ENCODE measurements around the gene S100PBP.

Gene S100PBP

GRCh38 chr1:32780628-32781234, 36.7 kb upstream of the S100PBP start:
- H3K36me3 ChIP-seq (ENCODE audit: control insufficient read depth in 1 of 2, insufficient read depth in 2 of 2, low read depth in 1 of 2, low read length in 2 of 2): peaks cover 46 to 83% of the 10 kb centered on the region in 2 experiments
- no peak overlapping the region for H3K9ac ChIP-seq (ENCODE audit: low read length)
- H2BK12ac ChIP-seq (ENCODE audit: low read length in 2 of 2): no peak overlapping the region
- WGBS: 96% methylated on average over 7 of the region's 8 CpGs
- no peak overlapping the region for H3K4ac ChIP-seq (ENCODE audit: low read depth in 1 of 2, low read length in 2 of 2)
- no peak for DNase-seq
- H2AFZ ChIP-seq (ENCODE audit: low read depth, low read length): no peak overlapping the region
- peaks cover 9% of the 10 kb centered on the region for H3K79me1 ChIP-seq (replicated peaks; ENCODE audit: low read length, poor library complexity, severe bottlenecking)
- no peak overlapping the region for H2BK15ac ChIP-seq (ENCODE audit: low read depth, poor library complexity, severe bottlenecking)
- H4K8ac ChIP-seq (ENCODE audit: low read length): no peak overlapping the region
- H3K18ac ChIP-seq (ENCODE audit: low read depth in 1 of 2, low read length in 2 of 2): no peak overlapping the region
- no peaks in the 10 kb centered on the region for H3K9me3 ChIP-seq (ENCODE audit: control insufficient read depth, low read length)
- H2BK120ac ChIP-seq (ENCODE audit: low read depth, low read length): no peak overlapping the region
- no peak overlapping the region for H3K4me3 ChIP-seq (ENCODE audit: insufficient read depth in 1 of 2, low read depth in 1 of 2, low read length in 2 of 2)
- H3K14ac ChIP-seq (ENCODE audit: low read length in 2 of 2): no peak overlapping the region
- H3K23ac ChIP-seq (ENCODE audit: low read length in 2 of 2): no peak overlapping the region
- H3K4me1 ChIP-seq (ENCODE audit: control insufficient read depth, insufficient read depth, low read depth, low read length): peaks cover 4% of the 10 kb centered on the region
- peak overlapping the region; percentile 10 for H3K27ac ChIP-seq (ENCODE audit: low read length, poor library complexity, severe bottlenecking)
- H4K91ac ChIP-seq (ENCODE audit: low read length): no peak overlapping the region
- H3K4me2 ChIP-seq (ENCODE audit: low read length, poor library complexity, severe bottlenecking): no peak overlapping the region
- no peak overlapping the region for H2BK5ac ChIP-seq (ENCODE audit: low read depth, low read length, poor library complexity, severe bottlenecking)
- no peak overlapping the region for H2AK5ac ChIP-seq (ENCODE audit: low read length, severe bottlenecking)
- no peaks in the 10 kb centered on the region for H3K27me3 ChIP-seq (ENCODE audit: control insufficient read depth in 1 of 2, insufficient read depth in 1 of 2, low read length in 2 of 2)

GRCh38 chr1:32782086-32782485, 35.4 kb upstream of the S100PBP start:
- no peak overlapping the region for H2BK120ac ChIP-seq (ENCODE audit: low read depth, low read length)
- peaks cover 45 to 92% of the 10 kb centered on the region in 2 experiments for H3K36me3 ChIP-seq (ENCODE audit: control insufficient read depth in 1 of 2, insufficient read depth in 2 of 2, low read depth in 1 of 2, low read length in 2 of 2)
- peaks cover 9% of the 10 kb centered on the region for H3K79me1 ChIP-seq (replicated peaks; ENCODE audit: low read length, poor library complexity, severe bottlenecking)
- H3K18ac ChIP-seq (ENCODE audit: low read depth in 1 of 2, low read length in 2 of 2): no peak overlapping the region
- no peak for DNase-seq
- H3K4ac ChIP-seq (ENCODE audit: low read depth in 1 of 2, low read length in 2 of 2): no peak overlapping the region
- H4K8ac ChIP-seq (ENCODE audit: low read length): no peak overlapping the region
- no peak overlapping the region for H3K23ac ChIP-seq (ENCODE audit: low read length in 2 of 2)
- H3K4me2 ChIP-seq (ENCODE audit: low read length, poor library complexity, severe bottlenecking): no peak overlapping the region
- 87% methylated on average over 5 of the region's 5 CpGs for WGBS
- no peak overlapping the region for H4K91ac ChIP-seq (ENCODE audit: low read length)
- H2AK5ac ChIP-seq (ENCODE audit: low read length, severe bottlenecking): no peak overlapping the region
- no peak overlapping the region for H2BK5ac ChIP-seq (ENCODE audit: low read depth, low read length, poor library complexity, severe bottlenecking)
- H3K14ac ChIP-seq (ENCODE audit: low read length in 2 of 2): no peak overlapping the region
- H3K4me1 ChIP-seq (ENCODE audit: control insufficient read depth, insufficient read depth, low read depth, low read length): peaks cover 2% of the 10 kb centered on the region
- H3K27me3 ChIP-seq (ENCODE audit: control insufficient read depth in 1 of 2, insufficient read depth in 1 of 2, low read length in 2 of 2): no peaks in the 10 kb centered on the region
- H2AFZ ChIP-seq (ENCODE audit: low read depth, low read length): no peak overlapping the region
- H3K4me3 ChIP-seq (ENCODE audit: insufficient read depth in 1 of 2, low read depth in 1 of 2, low read length in 2 of 2): no peak overlapping the region
- H3K9ac ChIP-seq (ENCODE audit: low read length): no peak overlapping the region
- peak overlapping the region; percentile 21 for H3K27ac ChIP-seq (ENCODE audit: low read length, poor library complexity, severe bottlenecking)
- no peak overlapping the region for H2BK15ac ChIP-seq (ENCODE audit: low read depth, poor library complexity, severe bottlenecking)
- no peaks in the 10 kb centered on the region for H3K9me3 ChIP-seq (ENCODE audit: control insufficient read depth, low read length)
- H2BK12ac ChIP-seq (ENCODE audit: low read length in 2 of 2): no peak overlapping the region

- no peak overlapping the region for H4K91ac ChIP-seq (ENCODE audit: low read length)
- H2BK5ac ChIP-seq (ENCODE audit: low read depth, low read length, poor library complexity, severe bottlenecking): no peak overlapping the region
- no peak overlapping the region for H3K4me2 ChIP-seq (ENCODE audit: low read length, poor library complexity, severe bottlenecking)
- H3K36me3 ChIP-seq (ENCODE audit: control insufficient read depth in 1 of 2, insufficient read depth in 2 of 2, low read depth in 1 of 2, low read length in 2 of 2): peaks cover 44 to 92% of the 10 kb centered on the region in 2 experiments
- 97% methylated on average over 5 of the region's 5 CpGs for WGBS
- H2BK15ac ChIP-seq (ENCODE audit: low read depth, poor library complexity, severe bottlenecking): no peak overlapping the region
- no peak overlapping the region for H4K8ac ChIP-seq (ENCODE audit: low read length)
- H2AFZ ChIP-seq (ENCODE audit: low read depth, low read length): no peak overlapping the region
- no peak overlapping the region for H3K18ac ChIP-seq (ENCODE audit: low read depth in 1 of 2, low read length in 2 of 2)
- no peak overlapping the region for H3K4ac ChIP-seq (ENCODE audit: low read depth in 1 of 2, low read length in 2 of 2)
- H3K27ac ChIP-seq (ENCODE audit: low read length, poor library complexity, severe bottlenecking): no peak overlapping the region
- no peak overlapping the region for H2AK5ac ChIP-seq (ENCODE audit: low read length, severe bottlenecking)
- H2BK120ac ChIP-seq (ENCODE audit: low read depth, low read length): no peak overlapping the region
- no peak overlapping the region for H3K23ac ChIP-seq (ENCODE audit: low read length in 2 of 2)
- H3K4me3 ChIP-seq (ENCODE audit: insufficient read depth in 1 of 2, low read depth in 1 of 2, low read length in 2 of 2): no peak overlapping the region
- no peak for DNase-seq
- no peak overlapping the region for H2BK12ac ChIP-seq (ENCODE audit: low read length in 2 of 2)
- peaks cover 16% of the 10 kb centered on the region for H3K79me1 ChIP-seq (replicated peaks; ENCODE audit: low read length, poor library complexity, severe bottlenecking)
- no peak overlapping the region for H3K9ac ChIP-seq (ENCODE audit: low read length)
- H3K9me3 ChIP-seq (ENCODE audit: control insufficient read depth, low read length): no peaks in the 10 kb centered on the region
- no peak overlapping the region for H3K14ac ChIP-seq (ENCODE audit: low read length in 2 of 2)
- H3K4me1 ChIP-seq (ENCODE audit: control insufficient read depth, insufficient read depth, low read depth, low read length): peaks cover 2% of the 10 kb centered on the region
- H3K27me3 ChIP-seq (ENCODE audit: control insufficient read depth in 1 of 2, insufficient read depth in 1 of 2, low read length in 2 of 2): no peaks in the 10 kb centered on the region
These were observed 33.6 kb upstream of the S100PBP start for GRCh38 chr1:32783851-32784250.

- Histone ChIP-seq H3K18ac (ENCODE audit: low read depth in 1 of 2, low read length in 2 of 2) (no peak overlapping the region), H2BK5ac (ENCODE audit: low read depth, low read length, poor library complexity, severe bottlenecking) (no peak overlapping the region)
These were observed 32.6 kb upstream of the S100PBP start for GRCh38 chr1:32784817-32785216.

More at GRCh38 chr1:32784817-32785216, 32.6 kb upstream of the S100PBP start:
- Histone ChIP-seq H3K14ac (ENCODE audit: low read length in 2 of 2) (no peak overlapping the region), H4K8ac (ENCODE audit: low read length) (no peak overlapping the region), H3K4me1 (ENCODE audit: control insufficient read depth, insufficient read depth, low read depth, low read length) (peaks cover 2% of the 10 kb centered on the region), H3K23ac (ENCODE audit: low read length in 2 of 2) (no peak overlapping the region), H3K9me3 (ENCODE audit: control insufficient read depth, low read length) (no peaks in the 10 kb centered on the region), H3K4me2 (ENCODE audit: low read length, poor library complexity, severe bottlenecking) (no peak overlapping the region), H3K36me3 (ENCODE audit: control insufficient read depth in 1 of 2, insufficient read depth in 2 of 2, low read depth in 1 of 2, low read length in 2 of 2) (peaks cover 37 to 85% of the 10 kb centered on the region in 2 experiments), H3K4me3 (ENCODE audit: insufficient read depth in 1 of 2, low read depth in 1 of 2, low read length in 2 of 2) (no peak overlapping the region), H2BK15ac (ENCODE audit: low read depth, poor library complexity, severe bottlenecking) (no peak overlapping the region), H4K91ac (ENCODE audit: low read length) (no peak overlapping the region), H3K27ac (ENCODE audit: low read length, poor library complexity, severe bottlenecking) (no peak overlapping the region), H3K4ac (ENCODE audit: low read depth in 1 of 2, low read length in 2 of 2) (no peak overlapping the region), H2AFZ (ENCODE audit: low read depth, low read length) (no peak overlapping the region), H2BK120ac (ENCODE audit: low read depth, low read length) (no peak overlapping the region), H2BK12ac (ENCODE audit: low read length in 2 of 2) (no peak overlapping the region), H3K27me3 (ENCODE audit: control insufficient read depth in 1 of 2, insufficient read depth in 1 of 2, low read length in 2 of 2) (no peaks in the 10 kb centered on the region), H2AK5ac (ENCODE audit: low read length, severe bottlenecking) (no peak overlapping the region), H3K79me1 (replicated peaks; ENCODE audit: low read length, poor library complexity, severe bottlenecking) (peaks cover 15% of the 10 kb centered on the region), H3K9ac (ENCODE audit: low read length) (no peak overlapping the region)
- DNase-seq: no peak
- 90% methylated on average over 3 of the region's 3 CpGs for WGBS
